GM12878 (cell line): Measurements from ENCODE around the gene A2ML1. TPM values are rescaled to one million over a fixed set of nuclear protein-coding genes. Genes with fewer than 3 reads are reported as not detected.

Source experiments
- ATAC-seq: fragments of 200-7000 bp; cut with Tn5 transposase; 3 replicates; pipeline ENCODE4 v1.9.1; 2020; ENCODE audit warnings: mild to moderate bottlenecking, moderate library complexity
- Bru-seq: library from RNA; stranded (reverse); fragments of 400-500 nt; gene quantifications from one replicate; lab custom pipeline; 2021; lab: Mats Ljungman, UMichigan
- BruChase-seq, 2 experiments: library from RNA; stranded (reverse); fragments of 400-500 nt; gene quantifications; one replicate each; lab custom pipeline; 2021; lab: Mats Ljungman, UMichigan
- BruUV-seq: library from RNA; stranded (reverse); fragments of 400-500 nt; replicated peaks from 2 replicates; lab custom pipeline; 2021; lab: Mats Ljungman, UMichigan
- CTCF ChIA-PET: fragments of 300-600 bp; sonication (Branson Sonifier 250); formaldehyde crosslinking; extraction: SDS; loops from one replicate; lab custom pipeline; 2021; ENCODE audit warnings: inconsistent platforms; lab: Yijun Ruan, JAX
- POLR2A ChIA-PET: fragments of 350-600 bp; formaldehyde crosslinking; extraction: SDS; loops from one replicate; lab custom pipeline; 2021; ENCODE audit warnings: inconsistent platforms; lab: Charles Lee
- RAD21 ChIA-PET: fragments of 300-600 bp; sonication (Branson Sonifier 250); formaldehyde crosslinking; loops from one replicate; lab custom pipeline; 2023; ENCODE audit warnings: antibody characterized with exemption; ENCODE audit not compliant: unreplicated experiment; lab: Charles Lee
- SMC1A ChIA-PET: fragments of 300-600 bp; sonication (Branson Sonifier 250); formaldehyde crosslinking; loops from one replicate; lab custom pipeline; 2023; ENCODE audit not compliant: unreplicated experiment, uncharacterized antibody; lab: Charles Lee
- DNase-seq: peaks from one replicate; pipeline ENCODE4 v3.0.0-alpha.2; 2011; ENCODE audit warnings: low read depth, low spot score
- FAIRE-seq: peaks from 3 replicates; lab custom pipeline; 2011; peaks lifted over from hg19 to GRCh38; lab: Jason Lieb, UNC
- H2AFZ ChIP-seq: 2 replicates; pipeline ENCODE4 v1.6.0; 2011; ENCODE audit warnings: low read depth, low read length, control low read depth; ENCODE audit not compliant: control insufficient read depth
- H3K27ac ChIP-seq: 2 replicates; pipeline ENCODE4 v1.5.1; 2011; ENCODE audit warnings: control low read depth; ENCODE audit not compliant: control insufficient read depth, insufficient read depth
- H3K27me3 ChIP-seq, 2 experiments: replicated peaks in 1 of 2; 2 replicates each; pipeline versions ENCODE4 v1.6.0 to v1.6.1; 2011; ENCODE audit warnings: low read length in 1 of 2; ENCODE audit not compliant: control insufficient read depth in 2 of 2, insufficient read depth in 2 of 2
- H3K36me3 ChIP-seq, 2 experiments: 2 replicates each; pipeline ENCODE4 v1.5.1; 2011; ENCODE audit warnings: low read length in 1 of 2; ENCODE audit not compliant: control insufficient read depth in 2 of 2, insufficient read depth in 2 of 2
- H3K4me1 ChIP-seq: 2 replicates; pipeline ENCODE4 v1.6.1; 2011; ENCODE audit warnings: mild to moderate bottlenecking, low read length, moderate library complexity, mixed read lengths; ENCODE audit not compliant: control insufficient read depth, insufficient read depth
- H3K4me2 ChIP-seq: 2 replicates; pipeline ENCODE4 v1.6.0; 2011; ENCODE audit warnings: control low read depth; ENCODE audit not compliant: control insufficient read depth, insufficient read depth
- H3K4me3 ChIP-seq: fragments of 200-600 bp; sonication (generic); 2 replicates; pipeline ENCODE4 v1.5.1; 2016
- H3K79me2 ChIP-seq: 2 replicates; pipeline ENCODE4 v1.6.0; 2011; ENCODE audit warnings: low read length; ENCODE audit not compliant: control insufficient read depth, insufficient read depth
- H3K9ac ChIP-seq: 2 replicates; pipeline ENCODE4 v1.8.0; 2011; ENCODE audit warnings: low read length, control low read depth, mixed read lengths; ENCODE audit not compliant: control insufficient read depth, insufficient read depth
- H3K9me3 ChIP-seq: replicated peaks from 3 replicates; pipeline ENCODE4 v1.5.1; 2011; ENCODE audit warnings: mild to moderate bottlenecking, low read length; ENCODE audit not compliant: control insufficient read depth, insufficient read depth
- H4K20me1 ChIP-seq: 2 replicates; pipeline ENCODE4 v1.6.0; 2011; ENCODE audit not compliant: control insufficient read depth, insufficient read depth
- PRDM15 ChIP-seq: fragments of 450-650 bp; formaldehyde crosslinking; IDR thresholded peaks from 2 replicates; pipeline ENCODE4 v1.4.0; 2020; ENCODE audit warnings: mild to moderate bottlenecking, moderate library complexity
- RAD21 ChIP-seq: IDR thresholded peaks from 2 replicates; pipeline ENCODE4 v1.6.1; 2011; ENCODE audit warnings: mild to moderate bottlenecking, low read depth, low read length, moderate library complexity; ENCODE audit not compliant: insufficient read depth
- SIX5 ChIP-seq: IDR thresholded peaks from 2 replicates; pipeline ENCODE4 v1.6.1; 2011; ENCODE audit warnings: mild to moderate bottlenecking, low read depth, low read length, moderate library complexity; ENCODE audit not compliant: severe bottlenecking
- SREBF2 ChIP-seq: IDR thresholded peaks from 2 replicates; pipeline ENCODE4 v1.6.1; 2012; ENCODE audit warnings: mild to moderate bottlenecking, low read length
- ZNF592 ChIP-seq: fragments of 450-650 bp; IDR thresholded peaks from 2 replicates; pipeline ENCODE4 v1.6.1; 2017; ENCODE audit warnings: mild to moderate bottlenecking, moderate library complexity
- ZSCAN29 ChIP-seq: fragments of 450-650 bp; IDR thresholded peaks from 2 replicates; pipeline ENCODE4 v1.6.1; 2017; ENCODE audit warnings: mild to moderate bottlenecking, moderate library complexity
- WGBS: methylation state at CpG from one replicate; pipeline ENCODE4 v1.1.6; 2016; ENCODE audit warnings: low lambda C conversion rate; ENCODE audit not compliant: insufficient replicate concordance, insufficient coverage; ENCODE audit errors: missing lambda C conversion rate; 5-methylcytosine and 5-hydroxymethylcytosine counted together
- in situ Hi-C: fragments of 300-500 bp; cut with MboI; formaldehyde crosslinking; loops from 9 replicates; pipeline ENCODE4 v1.14.3; 2018; ENCODE audit warnings: mixed read lengths
- intact Hi-C: fragments of 100-400 bp; cut with micrococcal nuclease; formaldehyde crosslinking; loops from one replicate; pipeline ENCODE4 v1.14.2; 2022; ENCODE audit not compliant: unreplicated experiment
- long read RNA-seq, 2 experiments: library from polyadenylated mRNA; unstranded; transcript quantifications; one replicate each; pipeline ENCODE4 v2.0.0, GENCODE V29; 2019 to 2020
- polyA minus RNA-seq, 3 experiments: library from RNA; depleted of rRNA, polyadenylated mRNA; stranded (reverse); fragments of >200 nt; gene quantifications; 2 replicates each; pipeline ENCODE4 v1.2.3, GENCODE V29; 2011
- polyA plus RNA-seq, 11 experiments: library from polyadenylated mRNA; depleted of rRNA in 4 of 11; unstranded in 6 of 11; stranded (reverse) in 5 of 11; fragments of >200 nt; fragmentation: Nextera tagmentation in 4 of 11; fragmentation: Illumina TruSeq in 1 of 11; extraction: Ambion mirVana in 4 of 11; extraction: Trizol in 1 of 11; gene quantifications; 1 replicate in 1 of 11; 2 replicates in 10 of 11; pipeline versions ENCODE4 v1.2.1 to v1.2.3, GENCODE V29; 2011 to 2016; ENCODE audit warnings: inconsistent platforms in 2 of 11, missing spikeins in 2 of 11, low read depth in 1 of 11
- total RNA-seq, 4 experiments: library from RNA; depleted of rRNA in 3 of 4; stranded (reverse); fragments of >200 nt in 3 of 4; fragmentation: Illumina TruSeq in 1 of 4; extraction: Trizol in 1 of 4; gene quantifications; 2 replicates each; pipeline versions ENCODE4 v1.2.1 to v1.2.3, GENCODE V29; 2013 to 2021

A2ML1 gene
- total RNA-seq (2013; cell fraction: nucleolus; rRNA removed), result not detected in 2 replicates
- not detected in 2 replicates for total RNA-seq (2014; rRNA removed)
- not detected in 2 replicates for total RNA-seq (2014; rRNA removed; fragmentation: Illumina TruSeq; extraction: Trizol)
- total RNA-seq (2021), result not detected in 2 replicates
- not detected for polyA plus RNA-seq (2011; ENCODE audit: low read depth)
- polyA plus RNA-seq (2011; rRNA removed), result not detected in 2 replicates
- polyA plus RNA-seq (2011; cell fraction: cytosol; rRNA removed), result not detected in 2 replicates
- not detected in 2 replicates for polyA plus RNA-seq (2011; cell fraction: nucleus; rRNA removed)
- polyA plus RNA-seq (2012), result not detected in 2 replicates
- polyA plus RNA-seq (2014; fragmentation: Illumina TruSeq; extraction: Trizol), result not detected in 2 replicates
- polyA plus RNA-seq (2014; fragmentation: Nextera tagmentation; extraction: Ambion mirVana), result not detected
- not detected in 2 replicates for polyA plus RNA-seq (2014; rRNA removed)
- polyA plus RNA-seq (2016; fragmentation: Nextera tagmentation; extraction: Ambion mirVana), result not detected
- polyA minus RNA-seq (2011; rRNA and poly(A)+ RNA removed), result not detected in 2 replicates
- not detected in 2 replicates for polyA minus RNA-seq (2011; cell fraction: cytosol; rRNA and poly(A)+ RNA removed)
- not detected in 2 replicates for polyA minus RNA-seq (2011; cell fraction: nucleus; rRNA and poly(A)+ RNA removed)
- not detected for Bru-seq, nascent RNA
- BruChase-seq, experiment 1, labeled RNA remaining after a 6-hour chase, result percentile 2 among the genes with signal in this experiment
- not detected for BruChase-seq, experiment 2, labeled RNA remaining after a 2-hour chase
- long read RNA-seq, experiment 1, result 0 reads
- long read RNA-seq, experiment 2, result 0 reads

GRCh38 chr12:8822298-8822697, at the start of gene A2ML1:
Gene A2ML1, plus strand, starts transcription at chr12:8822621. Its CDS starts 31 bp downstream, at chr12:8822652.
- 98% methylated on average over 3 of the region's 3 CpGs for WGBS
- FAIRE-seq, result no peak
- POLR2A ChIA-PET, result no interaction called here
- H3K27me3 ChIP-seq, result 0 out of 4 replicates have a peak, but pooled peaks cover 1 to 3% of the 10 kb centered on the region in 2 experiments
- H3K9me3 ChIP-seq, result no peaks in the 10 kb centered on the region
- ATAC-seq, result no peak
- no peaks in the 10 kb centered on the region for H4K20me1 ChIP-seq
- H3K36me3 ChIP-seq, result no peaks in the 10 kb centered on the region
- SMC1A ChIA-PET, result no interaction called here
- H2AFZ ChIP-seq, result no peak within 1 kb of the TSS
- BruUV-seq, result no TSS peak
- H3K79me2 ChIP-seq, result no peaks in the 10 kb centered on the region
- H3K4me2 ChIP-seq, result no peak within 1 kb of the TSS
- no peaks in the 10 kb centered on the region for H3K4me1 ChIP-seq
- intact Hi-C loops, result loop anchor here (5.0 kb wide), 2 partner anchors 140 to 280 kb away; partner anchors contain the start of gene CLEC4E
- no peak within 1 kb of the TSS for H3K27ac ChIP-seq
- RAD21 ChIA-PET, result interaction anchor here (0.6 kb wide), 1 partner anchor 1106 kb away, joined by 3 read pairs; no protein-coding TSS in a partner anchor
- no peak for DNase-seq
- H3K9ac ChIP-seq, result no peak within 1 kb of the TSS
- in situ Hi-C loops, result no loop called here
- H3K4me3 ChIP-seq, result no peak within 1 kb of the TSS
- no peak for TF ChIP-seq ZNF592
- no peak for TF ChIP-seq SIX5
- no peak for TF ChIP-seq RAD21
- TF ChIP-seq PRDM15 (CRISPR knock-in tag), result no peak
- no peak for TF ChIP-seq ZSCAN29
- no peak for TF ChIP-seq SREBF2
- CTCF ChIA-PET, result interaction anchor here (1.2 to 1.4 kb wide), 2 partner anchors 135 to 278 kb away, joined by 4 to 5 read pairs; no protein-coding TSS in a partner anchor
